HEK293T (cell line): Measurements from ENCODE around the gene IQSEC1.

Source experiments
- CTCF ChIA-PET: fragments of 350-600 bp; formaldehyde crosslinking; extraction: SDS; loops from one replicate; lab custom pipeline; 2021; ENCODE audit warnings: antibody characterized with exemption, inconsistent platforms; lab: Yijun Ruan, JAX
- POLR2A ChIA-PET: fragments of 350-600 bp; formaldehyde crosslinking; extraction: SDS; loops from one replicate; lab custom pipeline; 2020; ENCODE audit warnings: antibody characterized with exemption, inconsistent platforms; lab: Yijun Ruan, JAX
- DNase-seq: peaks from one replicate; pipeline ENCODE4 v3.0.0; 2012; ENCODE audit warnings: mixed read lengths; ENCODE audit errors: extremely low spot score
- ARNT ChIP-seq: fragments of 450-650 bp; IDR thresholded peaks from 2 replicates; pipeline ENCODE4 v1.6.1; 2017; ENCODE audit warnings: mild to moderate bottlenecking
- BHLHE40 ChIP-seq: fragments of 450-650 bp; IDR thresholded peaks from 2 replicates; pipeline ENCODE4 v1.6.1; 2016; ENCODE audit warnings: mild to moderate bottlenecking, moderate library complexity, borderline replicate concordance
- CTBP1 ChIP-seq: fragments of 450-650 bp; IDR thresholded peaks from 2 replicates; pipeline ENCODE4 v1.6.1; 2016; ENCODE audit warnings: borderline replicate concordance
- ELF4 ChIP-seq: fragments of 450-650 bp; IDR thresholded peaks from 2 replicates; pipeline ENCODE4 v1.6.1; 2017; ENCODE audit warnings: antibody characterized with exemption
- FOXA1 ChIP-seq: fragments of 450-650 bp; IDR thresholded peaks from 2 replicates; pipeline ENCODE4 v1.6.1; 2016; ENCODE audit warnings: mild to moderate bottlenecking
- FOXK2 ChIP-seq: fragments of 450-650 bp; IDR thresholded peaks from 2 replicates; pipeline ENCODE4 v1.6.1; 2016; ENCODE audit warnings: mild to moderate bottlenecking
- FOXM1 ChIP-seq: fragments of 450-650 bp; IDR thresholded peaks from 2 replicates; pipeline ENCODE4 v1.6.1; 2017; ENCODE audit warnings: mild to moderate bottlenecking, borderline replicate concordance
- HDGF ChIP-seq: fragments of 450-650 bp; IDR thresholded peaks from 2 replicates; pipeline ENCODE4 v1.6.1; 2017; ENCODE audit warnings: antibody characterized with exemption, borderline replicate concordance
- L3MBTL2 ChIP-seq: fragments of 450-650 bp; conservative IDR thresholded peaks from 2 replicates; pipeline ENCODE4 v1.6.1; 2016; ENCODE audit warnings: mild to moderate bottlenecking
- LEF1 ChIP-seq: fragments of 450-650 bp; IDR thresholded peaks from 2 replicates; pipeline ENCODE4 v1.6.1; 2017; ENCODE audit warnings: mild to moderate bottlenecking, borderline replicate concordance
- NFRKB ChIP-seq: fragments of 450-650 bp; IDR thresholded peaks from 2 replicates; pipeline ENCODE4 v1.6.1; 2016; ENCODE audit warnings: mild to moderate bottlenecking, moderate library complexity
- PKNOX1 ChIP-seq: fragments of 450-650 bp; IDR thresholded peaks from 2 replicates; pipeline ENCODE4 v1.6.1; 2016
- SP1 ChIP-seq: fragments of 450-650 bp; IDR thresholded peaks from 2 replicates; pipeline ENCODE4 v1.6.1; 2017
- SUZ12 ChIP-seq: fragments of 450-650 bp; IDR thresholded peaks from 2 replicates; pipeline ENCODE4 v1.6.1; 2016; ENCODE audit warnings: mild to moderate bottlenecking
- TARDBP ChIP-seq: fragments of 450-650 bp; IDR thresholded peaks from 2 replicates; pipeline ENCODE4 v1.6.1; 2016
- ZNF384 ChIP-seq: fragments of 450-650 bp; IDR thresholded peaks from 2 replicates; pipeline ENCODE4 v1.6.1; 2016

The IQSEC1 gene

GRCh38 chr3:12895391-12896062, 177.7 kb downstream of the IQSEC1 start:
- POLR2A ChIA-PET, result no interaction called here

GRCh38 chr3:12894629-12895028, 178.6 kb downstream of the IQSEC1 start:
- ChIA-PET CTCF (no interaction called here), POLR2A (no interaction called here)
- no peak for DNase-seq
- no peak for TF ChIP-seq ZNF384
- TF ChIP-seq SP1, result no peak
- no peak for TF ChIP-seq HDGF
- no peak for TF ChIP-seq FOXA1
- no peak for TF ChIP-seq FOXK2
- TF ChIP-seq BHLHE40, result no peak
- no peak for TF ChIP-seq SUZ12
- no peak for TF ChIP-seq ELF4
- no peak for TF ChIP-seq PKNOX1
- TF ChIP-seq LEF1, result no peak
- no peak for TF ChIP-seq ARNT
- TF ChIP-seq FOXM1, result no peak
- no peak for TF ChIP-seq NFRKB
- TF ChIP-seq L3MBTL2, result no peak
- no peak for TF ChIP-seq CTBP1
- no peak for TF ChIP-seq TARDBP

More at GRCh38 chr3:12895391-12896062, 177.7 kb downstream of the IQSEC1 start:
- DNase-seq, result no peak
- CTCF ChIA-PET, result interaction anchor here (0.6 kb wide), 1 partner anchor 88 kb away, joined by 3 read pairs; no protein-coding TSS in a partner anchor
- no peak for TF ChIP-seq ZNF384
- no peak for TF ChIP-seq HDGF
- no peak for TF ChIP-seq SUZ12
- no peak for TF ChIP-seq FOXK2
- TF ChIP-seq ELF4, result no peak
- TF ChIP-seq SP1, result no peak
- TF ChIP-seq PKNOX1, result no peak
- no peak for TF ChIP-seq TARDBP
- no peak for TF ChIP-seq ARNT
- no peak for TF ChIP-seq BHLHE40
- no peak for TF ChIP-seq CTBP1

GRCh38 chr3:12893852-12894251, 179.4 kb downstream of the IQSEC1 start:
- no peak for TF ChIP-seq LEF1
- no peak for TF ChIP-seq FOXA1
- no peak for TF ChIP-seq ZNF384
- TF ChIP-seq L3MBTL2, result no peak
- TF ChIP-seq NFRKB, result no peak
- TF ChIP-seq HDGF, result no peak
- TF ChIP-seq PKNOX1, result no peak
- TF ChIP-seq SUZ12, result no peak
- no peak for TF ChIP-seq FOXM1
- TF ChIP-seq ARNT, result no peak
- no peak for TF ChIP-seq BHLHE40
- TF ChIP-seq ELF4, result no peak
- no peak for TF ChIP-seq TARDBP
- no peak for TF ChIP-seq FOXK2
- no peak for TF ChIP-seq CTBP1
- no peak for TF ChIP-seq SP1
- POLR2A ChIA-PET, result no interaction called here

GRCh38 chr3:12893247-12893646, 180.0 kb downstream of the IQSEC1 start:
- CTCF ChIA-PET, result interaction anchor here (0.6 kb wide), 1 partner anchor 160 kb away, joined by 5 read pairs; no protein-coding TSS in a partner anchor
- POLR2A ChIA-PET, result no interaction called here
- TF ChIP-seq ARNT, result no peak
- TF ChIP-seq FOXM1, result no peak
- TF ChIP-seq NFRKB, result no peak
- TF ChIP-seq TARDBP, result no peak
- TF ChIP-seq SP1, result no peak
- no peak for DNase-seq

More at GRCh38 chr3:12893852-12894251, 179.4 kb downstream of the IQSEC1 start:
- no peak for DNase-seq
- CTCF ChIA-PET, result no interaction called here

GRCh38 chr3:12892840-12893189, 180.4 kb downstream of the IQSEC1 start:
- ChIA-PET CTCF (interaction anchor here (0.6 to 2.2 kb wide), 2 partner anchors 90 to 159 kb away, joined by 5 to 11 read pairs; no protein-coding TSS in a partner anchor), POLR2A (no interaction called here)
- no peak for DNase-seq
- TF ChIP-seq FOXM1 (no peak), ELF4 (no peak), ZNF384 (no peak), LEF1 (no peak), NFRKB (no peak), FOXA1 (no peak), ARNT (no peak), BHLHE40 (no peak), SUZ12 (no peak), CTBP1 (no peak), HDGF (no peak), SP1 (no peak), FOXK2 (no peak)
